Esophagus mucosa (tissue), 1 donor: ENCODE data around the gene TBC1D19. TPM values are rescaled to one million over a fixed set of nuclear protein-coding genes. Genes with fewer than 3 reads are reported as not detected.
A peak's percentile ranks its signal among the peaks of the same experiment; 100 is the strongest.
"Not testable (repeated sequence)": the region's sequence is repeated elsewhere in the genome, so short reads cannot be mapped to it uniquely, and the experiment has no call there.

Experiments used
- ATAC-seq: fragments of 200-7000 bp; cut with Tn5 transposase; one replicate; pipeline ENCODE4 v1.9.1; 2020
- total RNA-seq: library from RNA; stranded (reverse); gene quantifications from one replicate; pipeline ENCODE4 v1.2.4, GENCODE V29; 2023
- donor health status: DM: yes; HTN: yes; CAD: no.

Gene TBC1D19, protein sequence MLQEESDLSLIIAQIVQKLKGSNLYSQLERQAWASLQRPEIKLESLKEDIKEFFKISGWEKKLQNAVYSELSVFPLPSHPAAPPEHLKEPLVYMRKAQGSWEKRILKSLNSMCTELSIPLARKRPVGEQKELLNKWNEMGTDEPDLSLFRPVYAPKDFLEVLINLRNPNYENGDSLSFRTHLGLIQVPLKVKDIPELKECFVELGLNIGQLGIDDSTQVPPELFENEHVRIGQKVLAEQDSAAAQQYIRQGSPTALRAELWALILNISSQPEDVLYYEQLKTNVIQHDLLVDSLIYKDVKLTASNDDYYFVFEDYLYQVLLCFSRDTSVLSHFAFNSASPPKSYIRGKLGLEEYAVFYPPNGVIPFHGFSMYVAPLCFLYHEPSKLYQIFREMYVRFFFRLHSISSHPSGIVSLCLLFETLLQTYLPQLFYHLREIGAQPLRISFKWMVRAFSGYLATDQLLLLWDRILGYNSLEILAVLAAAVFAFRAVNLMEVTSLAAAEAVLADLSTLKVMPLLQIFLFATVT
- 2.7 TPM for total RNA-seq

DNA sequence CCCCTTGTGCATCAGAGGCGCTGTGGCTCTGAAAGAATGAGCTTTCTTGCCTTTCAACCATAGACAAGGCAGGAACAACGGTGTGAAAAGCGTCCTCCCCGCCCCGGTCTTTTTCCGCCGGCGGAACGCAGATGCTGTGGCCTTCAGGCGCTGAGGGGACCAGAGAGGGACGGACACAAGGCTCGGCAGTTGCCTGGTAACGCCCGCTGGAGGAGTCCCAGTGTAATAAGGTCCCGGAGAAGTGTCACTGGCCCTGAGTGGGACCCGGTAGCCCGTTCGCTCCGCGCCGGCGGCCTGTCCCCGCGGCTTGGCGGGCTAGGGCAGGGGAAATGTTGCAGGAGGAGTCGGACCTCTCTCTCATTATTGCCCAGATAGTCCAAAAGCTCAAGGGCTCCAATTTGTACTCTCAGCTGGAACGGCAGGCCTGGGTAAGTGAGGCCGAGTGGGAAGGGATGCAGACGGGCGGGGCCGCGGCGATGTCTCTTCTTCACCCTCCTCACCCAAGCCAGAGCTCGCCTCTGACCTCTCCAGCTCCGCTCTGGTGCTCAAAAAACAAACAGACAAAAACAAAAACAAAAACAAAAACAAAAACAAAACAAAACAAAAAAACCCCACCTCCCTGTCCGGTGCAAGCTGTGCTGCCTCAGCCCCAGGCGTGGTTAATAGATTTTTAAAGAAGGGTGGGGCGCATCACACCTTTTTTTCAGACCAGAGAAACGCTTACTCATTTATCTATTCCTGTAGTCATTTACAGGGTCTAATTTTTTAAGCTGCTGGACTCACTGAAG is at the start of gene TBC1D19:
TBC1D19 (plus strand) TSS at position 220 of the 788 bp plus-strand sequence; CDS start at position 330, 110 bp downstream.
- peak; percentile 100 for ATAC-seq

DNA sequence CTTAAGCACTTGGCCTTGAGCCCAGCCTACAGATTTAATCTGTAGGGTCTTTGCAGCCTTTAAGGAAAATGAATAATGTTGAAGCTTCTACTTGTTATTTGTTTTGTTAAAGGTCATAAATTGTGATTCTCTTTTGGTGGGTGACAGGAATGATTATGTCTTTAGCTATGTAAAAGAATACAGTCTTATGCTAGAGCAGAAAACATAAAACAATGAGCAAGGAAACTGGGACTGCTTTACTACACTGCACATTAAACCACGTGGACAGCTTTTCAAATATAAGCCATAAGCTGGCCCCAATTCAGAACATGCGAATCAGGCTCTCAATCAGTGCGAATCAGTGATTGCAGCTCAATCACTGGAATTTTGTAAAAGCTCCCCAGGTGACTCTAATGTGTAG is 40.9 kb upstream of the TBC1D19 start:
- no peak for ATAC-seq

DNA sequence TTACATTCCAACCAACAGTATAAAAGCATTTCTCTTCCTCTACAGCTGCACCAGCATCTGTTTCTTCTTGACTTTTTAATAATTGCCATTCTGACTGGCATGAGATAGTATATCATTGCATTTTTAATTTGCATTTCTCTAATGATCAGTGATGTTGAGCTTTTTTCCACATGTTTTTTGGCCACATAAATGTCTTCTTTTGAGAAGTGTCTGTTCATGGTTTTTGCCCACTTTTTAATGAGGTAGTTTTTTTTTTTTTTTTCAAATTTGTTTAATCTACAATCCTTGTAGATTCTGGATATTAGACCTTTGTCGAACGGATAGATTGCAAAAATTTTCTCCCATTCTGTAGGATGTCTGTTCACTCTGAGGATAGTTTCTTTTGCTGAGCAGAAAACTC is 39.5 kb upstream of the TBC1D19 start:
- ATAC-seq, result no peak

DNA sequence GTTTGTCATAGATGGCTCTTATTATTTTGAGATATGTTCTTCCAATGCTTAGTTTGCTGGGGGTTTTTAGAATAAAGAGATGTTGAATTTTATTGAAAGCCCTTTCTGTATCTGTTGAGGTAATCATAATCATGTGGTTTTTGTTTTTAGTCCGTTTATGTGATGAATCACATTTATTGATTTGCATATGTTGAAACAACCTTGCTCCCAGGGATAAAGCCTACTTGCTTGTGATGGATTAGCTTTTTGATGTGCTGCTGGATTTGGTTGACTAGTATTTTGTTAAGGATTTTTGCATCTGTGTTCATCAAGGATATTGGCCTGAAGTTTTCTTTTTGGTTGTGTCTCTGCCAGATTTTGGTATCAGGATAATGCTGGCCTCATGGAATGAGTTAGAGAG is 35.5 kb upstream of the TBC1D19 start:
- ATAC-seq, result not testable (repeated sequence)

DNA sequence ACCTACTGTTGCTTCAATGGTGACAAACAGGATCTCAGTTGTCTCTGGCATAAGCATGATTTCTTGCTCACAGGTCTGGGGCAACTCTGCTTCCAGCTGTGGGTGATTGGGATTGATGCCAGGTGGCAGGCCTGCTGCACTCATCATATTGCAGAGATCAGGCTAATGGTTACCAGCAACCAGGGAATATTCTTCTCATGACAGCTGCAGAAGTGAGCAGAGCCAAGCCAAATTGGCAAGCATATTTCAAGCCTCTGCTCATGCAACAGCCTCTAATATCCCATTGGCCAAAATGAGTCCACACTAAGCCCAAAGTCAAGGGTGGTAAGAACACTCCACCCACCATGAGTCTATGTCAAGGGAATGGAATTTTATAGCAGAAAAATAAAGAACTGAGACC is 26.7 kb upstream of the TBC1D19 start:
- ATAC-seq, result no peak

DNA sequence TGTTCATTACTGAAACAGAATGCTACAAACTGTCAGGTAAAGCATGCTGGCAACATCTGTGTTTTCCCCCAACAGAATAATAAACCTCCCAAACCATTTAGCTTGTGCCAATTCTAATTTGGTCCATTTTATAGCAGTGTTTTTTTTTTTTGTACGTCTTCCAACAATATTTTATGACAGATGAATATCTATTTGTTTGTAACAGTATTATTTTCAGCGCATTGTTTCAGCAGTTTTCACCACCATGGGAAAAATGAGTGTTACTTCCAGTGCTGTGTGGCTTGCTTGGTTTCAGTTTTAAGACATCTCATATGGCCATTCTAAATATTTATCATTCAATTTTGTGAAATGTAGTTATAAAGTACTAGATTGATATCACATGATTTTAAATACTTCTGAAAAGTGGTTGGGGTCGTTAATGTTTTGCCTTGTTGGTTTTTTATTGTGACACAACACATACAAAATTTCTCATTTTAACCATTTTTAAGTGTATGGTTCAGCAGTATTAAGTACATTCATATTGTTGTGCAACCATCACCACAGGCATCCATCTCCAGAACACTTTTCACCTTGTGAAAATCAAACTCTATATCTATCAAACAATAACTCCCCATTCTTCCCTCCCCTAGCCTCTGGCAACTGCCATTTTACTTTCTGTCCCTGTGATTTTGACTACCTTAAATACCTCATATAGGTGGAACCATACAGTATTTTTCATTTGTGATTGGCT is 25.6 kb upstream of the TBC1D19 start:
- ATAC-seq, result no peak

GRCh38 chr4:26566133-26566532 is 17.8 kb upstream of the TBC1D19 start:
- no peak for ATAC-seq

DNA sequence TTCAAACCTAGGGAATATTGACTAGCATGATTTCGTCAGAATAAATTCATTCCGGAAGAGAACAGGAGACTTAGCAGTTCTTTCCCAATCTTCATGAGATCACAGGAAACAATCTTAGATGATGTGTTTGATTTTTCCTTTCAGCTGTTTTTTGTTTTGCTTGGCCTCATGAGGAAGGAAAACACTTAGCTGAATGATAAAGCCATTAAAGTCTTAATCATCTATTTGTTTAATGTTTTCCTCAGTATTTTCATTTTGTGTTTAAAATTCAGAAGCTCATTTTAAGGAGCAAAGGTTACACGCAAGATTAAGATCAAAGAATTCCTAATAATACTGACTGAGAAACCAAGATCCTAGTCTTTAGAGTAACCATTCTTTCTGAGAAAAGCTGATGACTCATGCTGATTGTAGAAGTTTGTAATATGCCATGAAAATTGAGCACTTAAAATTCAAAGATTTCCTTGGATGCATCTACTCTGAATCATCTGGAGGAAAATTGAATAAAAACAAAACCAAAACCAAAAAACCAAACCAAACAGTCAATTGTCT is 15.4 kb upstream of the TBC1D19 start:
- ATAC-seq, result no peak

DNA sequence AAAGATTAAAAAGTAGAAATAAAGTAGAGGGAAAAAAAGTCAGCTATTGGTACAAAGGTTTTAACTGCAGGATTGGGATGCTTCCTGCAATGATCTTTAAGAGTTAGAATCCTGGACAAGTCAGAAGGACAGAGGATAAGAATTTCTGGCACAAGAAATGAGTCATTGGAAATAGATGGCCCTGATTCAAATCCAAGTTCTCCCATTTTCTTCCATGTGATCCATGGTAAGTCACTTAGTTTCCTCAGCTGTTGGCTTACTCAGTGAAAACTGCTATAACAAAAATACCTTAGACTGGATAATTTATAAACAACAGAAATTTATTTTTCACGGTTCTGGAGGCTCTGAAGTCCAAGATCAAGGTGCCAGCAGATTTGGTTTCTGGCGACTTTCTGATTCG is 13.3 kb upstream of the TBC1D19 start:
- ATAC-seq, result no peak

DNA sequence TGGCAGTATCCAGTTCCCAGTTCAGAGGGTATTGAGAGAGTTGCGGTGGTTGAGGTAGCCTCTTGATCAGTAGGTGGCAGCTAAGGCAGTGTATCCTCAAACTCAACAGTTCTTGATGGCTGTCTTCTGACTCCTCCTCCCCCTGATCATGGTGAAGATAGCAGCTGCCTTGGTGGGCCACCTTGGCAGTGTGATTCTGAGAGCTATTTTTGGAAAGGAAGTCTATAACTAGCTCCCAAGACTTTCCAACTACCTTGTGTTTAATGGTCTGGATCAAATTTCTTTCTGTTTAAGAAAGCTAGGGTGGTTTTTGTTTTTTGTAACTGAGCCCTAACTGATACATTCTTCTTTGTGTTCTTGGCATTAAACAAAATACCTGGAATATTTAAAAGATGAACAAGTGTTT is 10.5 kb upstream of the TBC1D19 start:
- ATAC-seq, result no peak

DNA sequence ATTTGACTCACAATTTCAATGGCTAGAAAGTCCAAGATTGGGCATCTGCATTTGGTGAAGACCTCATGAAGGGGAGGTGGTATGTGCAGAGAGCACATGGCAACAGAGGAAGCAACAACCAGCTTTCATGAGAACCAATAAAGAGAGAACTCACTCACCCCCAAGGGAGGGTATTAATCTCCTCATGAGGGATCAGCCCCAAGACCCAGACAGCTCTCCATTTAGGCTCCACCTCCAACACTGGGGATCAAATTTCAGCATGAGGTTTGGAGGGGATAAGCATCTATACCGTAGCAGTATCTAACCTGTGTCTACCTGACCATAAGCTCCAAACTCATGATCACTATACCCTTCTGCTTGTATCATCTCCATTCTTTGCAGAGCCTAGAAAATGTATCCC is 9.3 kb upstream of the TBC1D19 start:
- no peak for ATAC-seq

- ATAC-seq, result no peak
Observed at GRCh38 chr4:26576231-26576739, 7.6 kb upstream of the TBC1D19 start.

- no peak for ATAC-seq
Observed at GRCh38 chr4:26577066-26577465, 6.8 kb upstream of the TBC1D19 start.

- ATAC-seq, result no peak
Observed at GRCh38 chr4:26579169-26579568, 4.7 kb upstream of the TBC1D19 start.

GRCh38 chr4:26581341-26581740 is 2.5 kb upstream of the TBC1D19 start:
- ATAC-seq, result not testable (repeated sequence)

- peak; percentile 87 for ATAC-seq
Observed at GRCh38 chr4:26583538-26583864, 383 bp upstream of the TBC1D19 start.

DNA sequence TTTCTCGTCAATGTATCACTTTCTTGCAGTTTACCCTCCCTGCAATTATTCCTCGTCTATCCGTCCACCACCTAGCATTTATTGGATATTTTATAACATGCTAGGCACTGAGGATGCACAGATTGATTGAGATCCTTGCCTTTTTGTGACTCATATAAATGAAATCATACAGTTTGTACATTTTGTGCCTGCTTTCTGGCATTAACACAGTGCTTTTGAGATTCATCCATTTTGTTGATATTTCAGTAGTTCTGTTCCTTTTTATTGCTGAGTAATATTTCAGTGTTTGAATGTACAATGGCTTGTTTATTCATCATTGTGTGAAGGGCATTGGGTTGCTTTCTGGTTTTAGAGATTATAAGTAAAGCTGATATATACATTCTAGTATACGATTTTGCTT is 841 bp downstream of the TBC1D19 start:
- ATAC-seq, result no peak

DNA sequence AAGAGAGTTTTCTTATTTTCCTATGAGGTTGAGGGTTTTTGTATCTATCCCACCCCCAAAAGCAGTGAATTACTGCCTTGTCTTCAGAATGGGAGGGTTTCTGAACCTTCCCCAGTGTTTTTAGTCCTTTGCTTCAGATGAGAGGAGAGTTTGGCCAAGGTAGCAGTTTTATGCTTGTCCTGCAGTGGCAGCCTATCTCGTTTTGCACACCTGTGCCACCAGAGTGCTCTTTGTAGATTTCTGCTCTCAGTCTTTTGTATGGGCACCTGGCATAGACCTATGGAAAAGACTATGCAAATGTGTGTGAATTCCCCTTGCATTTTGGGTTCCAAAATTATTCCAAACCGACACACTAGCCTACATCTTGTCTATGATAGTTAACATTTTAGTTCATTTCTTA is 5.8 kb downstream of the TBC1D19 start:
- ATAC-seq, result no peak

DNA sequence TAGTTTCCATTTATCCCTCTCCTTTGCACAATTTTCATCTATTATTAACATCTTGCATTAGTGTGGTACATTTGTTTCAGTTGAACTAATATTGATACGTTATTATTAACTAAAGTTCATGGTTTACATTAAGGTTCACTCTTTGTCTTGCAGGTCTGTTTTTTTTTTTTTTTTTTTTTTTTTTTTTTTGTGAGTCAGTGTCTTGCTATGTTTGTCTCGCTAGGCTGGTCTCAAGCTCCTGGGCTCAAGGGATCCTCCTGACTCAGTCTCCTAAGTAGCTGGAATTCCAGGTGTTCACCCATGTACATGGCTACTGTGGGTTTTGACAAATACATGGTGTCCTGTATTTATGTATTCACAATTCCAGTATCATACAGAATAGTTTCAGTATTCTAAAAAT is 6.8 kb downstream of the TBC1D19 start:
- ATAC-seq, result no peak

GRCh38 chr4:26593557-26593956 is 9.7 kb downstream of the TBC1D19 start:
- not testable (repeated sequence) for ATAC-seq

DNA sequence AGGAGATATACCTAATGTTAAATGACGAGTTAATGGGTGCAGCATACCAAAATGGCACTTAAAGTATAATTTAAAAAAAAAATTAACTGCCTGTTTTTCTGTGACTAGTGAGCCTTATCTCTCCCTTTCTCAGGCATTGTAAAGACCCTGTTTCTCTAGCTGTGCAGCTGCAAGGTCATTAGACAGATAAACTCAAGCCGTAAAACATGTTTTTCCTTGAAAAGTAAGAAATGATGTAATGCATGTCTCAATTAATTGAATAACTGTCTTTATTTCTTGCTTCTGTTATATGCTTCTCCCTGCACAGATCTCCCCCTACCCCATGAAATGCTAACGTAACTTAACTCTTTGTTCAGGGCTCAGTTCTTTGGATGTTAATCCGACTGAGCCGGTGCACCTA is 10.5 kb downstream of the TBC1D19 start:
- ATAC-seq, result no peak

DNA sequence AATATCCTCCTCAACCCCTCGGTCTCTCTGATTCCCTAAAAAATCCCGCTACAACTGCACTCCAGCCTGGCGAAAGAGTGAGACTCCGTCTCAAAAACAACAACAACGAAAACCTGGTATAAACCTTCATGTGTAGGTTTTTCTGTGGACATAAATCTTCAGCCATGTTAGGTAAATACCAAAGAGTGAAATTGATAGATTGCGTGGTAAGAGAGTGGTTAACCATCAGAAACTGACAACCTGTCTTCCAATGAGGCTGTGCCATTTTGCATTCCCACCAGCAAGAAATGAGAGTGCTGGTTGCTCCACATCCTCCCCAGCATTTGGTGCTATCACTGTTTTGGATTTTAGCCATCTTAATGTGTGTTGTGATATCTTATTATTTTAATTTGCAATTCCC is 10.9 kb downstream of the TBC1D19 start:
- ATAC-seq, result no peak

GRCh38 chr4:26596843-26597242 is 13.0 kb downstream of the TBC1D19 start:
- ATAC-seq, result no peak
